Measurements from ENCODE around the gene ACSBG1.
"Not testable (repeated sequence)": the region's sequence is repeated elsewhere in the genome, so short reads cannot be mapped to it uniquely, and the experiment has no call there.

ACSBG1 gene

DNA sequence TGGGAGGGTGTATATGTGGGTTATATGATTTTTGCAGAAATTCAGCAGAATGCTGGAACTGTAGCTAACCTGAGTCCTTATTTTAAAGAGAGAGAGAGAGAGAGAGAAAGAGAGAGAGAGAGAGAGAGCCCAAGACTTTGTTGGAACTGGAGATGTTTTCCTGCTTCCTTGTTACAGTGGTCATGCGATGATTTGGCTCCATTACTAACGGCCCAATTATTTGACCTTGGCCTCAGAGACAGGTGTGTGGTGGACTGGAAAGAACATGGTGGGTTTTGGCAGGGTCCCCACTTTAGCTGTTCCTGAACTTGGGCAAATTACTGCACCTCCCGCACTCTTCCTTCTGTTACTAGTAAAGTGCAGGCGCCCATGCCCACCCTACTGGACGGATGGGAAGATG, 14.8 kb upstream of the ACSBG1 start:
- H3K36me3 ChIP-seq (ENCODE audit: control insufficient read depth, insufficient read depth, low read length): no peaks in the 10 kb centered on the region
- H3K4me3 ChIP-seq (ENCODE audit: extremely low read depth, insufficient read depth, low read length, poor library complexity, severe bottlenecking): no peak overlapping the region
- peaks cover 3% of the 10 kb centered on the region for H3K4me1 ChIP-seq (ENCODE audit: control insufficient read depth, insufficient read depth, low read length, poor library complexity, severe bottlenecking)
- no peak overlapping the region for H3K27ac ChIP-seq (ENCODE audit: low read depth, low read length, severe bottlenecking)
- 83 to 97% methylated on average over 2 to 4 of the region's 5 CpGs for WGBS, 2 experiments (ENCODE audit: insufficient coverage in 2 of 2)
- H3K9me3 ChIP-seq (ENCODE audit: control insufficient read depth, low read length): no peaks in the 10 kb centered on the region

DNA sequence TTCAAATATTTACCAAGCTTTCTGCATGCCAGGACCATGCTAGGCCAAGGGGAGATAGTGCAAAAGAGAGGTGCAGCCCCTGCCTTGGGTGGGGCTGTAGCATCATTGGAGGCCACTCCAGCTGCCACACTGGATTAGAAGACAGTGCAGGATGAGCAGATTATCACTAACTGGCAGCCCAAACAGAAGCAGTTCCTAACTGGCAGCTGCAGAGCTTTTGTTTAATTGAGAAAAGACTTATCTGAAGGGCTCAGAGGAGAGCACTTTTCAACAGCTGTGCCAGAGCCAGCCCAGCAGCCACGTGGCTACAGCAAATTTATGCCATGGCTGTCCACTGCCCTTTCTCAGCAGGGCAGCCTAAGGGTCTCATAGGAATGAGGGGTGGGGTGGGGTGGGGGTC, 13.5 kb upstream of the ACSBG1 start:
- Histone ChIP-seq H3K4me1 (ENCODE audit: control insufficient read depth, insufficient read depth, low read length, poor library complexity, severe bottlenecking) (peaks cover 4% of the 10 kb centered on the region), H3K27ac (ENCODE audit: low read depth, low read length, severe bottlenecking) (no peak overlapping the region), H3K9me3 (ENCODE audit: control insufficient read depth, low read length) (no peaks in the 10 kb centered on the region), H3K4me3 (ENCODE audit: extremely low read depth, insufficient read depth, low read length, poor library complexity, severe bottlenecking) (no peak overlapping the region), H3K36me3 (ENCODE audit: control insufficient read depth, insufficient read depth, low read length) (no peaks in the 10 kb centered on the region)
- 50 to 67% methylated on average over 1 of the region's 1 CpG for whole genome bisulfite sequencing, 2 experiments (ENCODE audit: insufficient coverage in 2 of 2)

DNA sequence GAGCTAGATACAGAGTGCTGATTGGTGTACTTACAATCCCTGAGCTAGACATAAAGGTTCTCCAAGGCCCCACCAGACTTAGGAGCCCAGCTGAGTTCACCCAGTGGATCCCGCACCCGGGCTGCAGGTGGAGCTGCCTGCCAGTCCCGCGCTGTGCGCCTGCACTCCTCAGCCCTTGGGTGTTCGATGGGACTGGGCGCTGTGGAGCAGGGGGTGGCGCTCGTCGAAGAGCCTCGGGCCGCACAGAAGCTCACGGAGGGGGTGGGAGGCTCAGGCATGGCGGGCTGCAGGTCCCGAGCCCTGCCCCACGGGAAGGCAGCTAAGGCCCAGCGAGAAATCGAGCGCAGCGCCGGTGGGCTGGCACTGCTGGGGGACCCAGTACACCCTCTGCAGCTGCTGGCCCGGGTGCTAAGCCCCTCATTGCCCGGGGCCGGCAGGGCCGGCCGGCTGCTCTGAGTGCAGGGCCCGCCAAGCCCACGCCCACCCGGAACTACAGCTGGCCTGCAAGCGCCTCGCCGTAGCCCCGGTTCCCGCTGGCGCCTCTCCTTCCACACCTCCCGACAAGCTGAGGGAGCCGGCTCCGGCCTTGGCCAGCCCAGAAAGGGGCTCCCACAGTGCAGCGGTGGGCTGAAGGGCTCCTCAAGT, 11.7 kb upstream of the ACSBG1 start:
- not testable (repeated sequence) for H3K36me3 ChIP-seq (ENCODE audit: control insufficient read depth, insufficient read depth, low read length); H3K4me3 ChIP-seq (ENCODE audit: extremely low read depth, insufficient read depth, low read length, poor library complexity, severe bottlenecking); H3K27ac ChIP-seq (ENCODE audit: low read depth, low read length, severe bottlenecking); H3K9me3 ChIP-seq (ENCODE audit: control insufficient read depth, low read length); H3K4me1 ChIP-seq (ENCODE audit: control insufficient read depth, insufficient read depth, low read length, poor library complexity, severe bottlenecking)
- WGBS, 2 experiments (ENCODE audit: insufficient coverage in 2 of 2): 92 to 94% methylated on average over 14 to 19 of the region's 39 CpGs

GRCh38 chr15:78245392-78245791, 11.0 kb upstream of the ACSBG1 start:
- 93 to 94% methylated on average over 9 to 12 of the region's 14 CpGs for WGBS, 2 experiments (ENCODE audit: insufficient coverage in 2 of 2)
- not testable (repeated sequence) for H3K4me3 ChIP-seq (ENCODE audit: extremely low read depth, insufficient read depth, low read length, poor library complexity, severe bottlenecking); H3K9me3 ChIP-seq (ENCODE audit: control insufficient read depth, low read length); H3K4me1 ChIP-seq (ENCODE audit: control insufficient read depth, insufficient read depth, low read length, poor library complexity, severe bottlenecking); H3K27ac ChIP-seq (ENCODE audit: low read depth, low read length, severe bottlenecking); H3K36me3 ChIP-seq (ENCODE audit: control insufficient read depth, insufficient read depth, low read length)

DNA sequence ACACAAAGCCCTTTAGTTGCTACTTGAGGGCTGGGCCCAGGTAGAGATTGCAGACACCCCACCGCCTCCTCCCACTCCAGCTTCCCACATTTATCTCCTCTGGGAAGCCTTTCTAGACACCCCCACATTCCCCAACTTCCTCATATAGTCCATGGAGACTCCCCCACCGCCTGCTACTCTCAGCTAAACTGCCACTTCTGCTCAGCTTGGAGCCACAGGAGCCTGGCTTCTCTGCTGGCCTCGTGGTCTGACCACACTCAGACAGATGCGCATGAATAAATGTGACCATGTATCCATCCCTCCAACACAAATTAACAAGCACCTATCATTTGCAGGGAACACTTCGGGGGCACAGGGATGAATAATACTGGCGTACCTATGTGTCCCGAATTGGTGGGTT, 10.5 kb upstream of the ACSBG1 start:
- no peaks in the 10 kb centered on the region for H3K36me3 ChIP-seq (ENCODE audit: control insufficient read depth, insufficient read depth, low read length)
- 62 to 65% methylated on average over 7 of the region's 7 CpGs for WGBS, 2 experiments (ENCODE audit: insufficient coverage in 2 of 2)
- no peak overlapping the region for H3K4me3 ChIP-seq (ENCODE audit: extremely low read depth, insufficient read depth, low read length, poor library complexity, severe bottlenecking)
- no peaks in the 10 kb centered on the region for H3K9me3 ChIP-seq (ENCODE audit: control insufficient read depth, low read length)
- H3K4me1 ChIP-seq (ENCODE audit: control insufficient read depth, insufficient read depth, low read length, poor library complexity, severe bottlenecking): peaks cover 4% of the 10 kb centered on the region
- H3K27ac ChIP-seq (ENCODE audit: low read depth, low read length, severe bottlenecking): no peak overlapping the region

GRCh38 chr15:78244101-78244500, 9.7 kb upstream of the ACSBG1 start:
- Histone ChIP-seq H3K4me1 (ENCODE audit: control insufficient read depth, insufficient read depth, low read length, poor library complexity, severe bottlenecking) (peaks cover 4% of the 10 kb centered on the region), H3K4me3 (ENCODE audit: extremely low read depth, insufficient read depth, low read length, poor library complexity, severe bottlenecking) (no peak overlapping the region), H3K27ac (ENCODE audit: low read depth, low read length, severe bottlenecking) (no peak overlapping the region), H3K36me3 (ENCODE audit: control insufficient read depth, insufficient read depth, low read length) (no peaks in the 10 kb centered on the region), H3K9me3 (ENCODE audit: control insufficient read depth, low read length) (no peaks in the 10 kb centered on the region)
- WGBS, 2 experiments (ENCODE audit: insufficient coverage in 2 of 2): 91 to 98% methylated on average over 4 to 6 of the region's 6 CpGs

DNA sequence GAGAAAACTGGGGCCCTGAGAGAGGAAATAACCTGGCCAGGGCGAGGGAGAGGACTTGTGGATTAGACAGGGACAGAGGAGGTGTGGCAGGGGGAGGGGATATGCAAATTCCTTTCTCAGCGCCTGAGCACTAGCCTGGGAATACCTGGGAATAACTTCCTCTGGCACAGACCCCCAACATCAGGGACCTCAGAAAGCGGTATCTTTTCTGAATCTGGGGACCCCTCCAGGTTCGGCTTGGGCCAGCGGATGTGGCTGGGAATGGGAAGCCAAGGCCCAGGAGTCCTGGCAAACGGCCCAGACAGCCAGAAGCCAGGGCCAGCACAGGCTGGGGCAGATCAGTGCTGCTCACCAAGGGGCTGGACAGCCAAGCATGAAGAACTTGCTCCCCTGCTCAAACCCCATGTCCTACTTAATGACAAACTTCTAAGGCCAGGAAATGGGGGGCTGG, 9.2 kb upstream of the ACSBG1 start:
- H3K4me3 ChIP-seq (ENCODE audit: extremely low read depth, insufficient read depth, low read length, poor library complexity, severe bottlenecking): no peak overlapping the region
- 55 to 62% methylated on average over 5 to 6 of the region's 6 CpGs for WGBS, 2 experiments (ENCODE audit: insufficient coverage in 2 of 2)
- H3K4me1 ChIP-seq (ENCODE audit: control insufficient read depth, insufficient read depth, low read length, poor library complexity, severe bottlenecking): peaks cover 4% of the 10 kb centered on the region
- H3K27ac ChIP-seq (ENCODE audit: low read depth, low read length, severe bottlenecking): no peak overlapping the region
- H3K9me3 ChIP-seq (ENCODE audit: control insufficient read depth, low read length): no peaks in the 10 kb centered on the region
- H3K36me3 ChIP-seq (ENCODE audit: control insufficient read depth, insufficient read depth, low read length): no peaks in the 10 kb centered on the region

DNA sequence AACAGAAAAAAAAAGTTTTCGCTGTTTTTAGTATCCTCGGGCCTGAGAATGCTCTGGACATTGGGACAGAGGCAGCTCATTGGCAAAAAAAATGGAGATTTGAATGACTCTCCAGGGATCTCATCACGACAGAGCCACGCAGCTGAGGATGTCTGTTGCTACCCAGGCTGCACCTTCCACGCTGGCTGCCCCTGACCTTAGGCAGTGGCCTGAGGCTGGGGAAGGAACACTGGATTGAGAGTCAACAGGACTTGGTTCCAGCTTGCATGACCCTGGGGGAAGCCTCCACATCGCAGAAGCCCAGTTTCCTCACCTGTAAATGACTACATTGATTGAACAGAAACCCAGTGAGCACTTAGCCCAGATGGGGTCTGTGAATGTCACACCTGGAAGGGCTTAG, 8.7 kb upstream of the ACSBG1 start:
- H3K9me3 ChIP-seq (ENCODE audit: control insufficient read depth, low read length): no peaks in the 10 kb centered on the region
- H3K27ac ChIP-seq (ENCODE audit: low read depth, low read length, severe bottlenecking): no peak overlapping the region
- 84 to 90% methylated on average over 5 to 6 of the region's 6 CpGs for WGBS, 2 experiments (ENCODE audit: insufficient coverage in 2 of 2)
- H3K36me3 ChIP-seq (ENCODE audit: control insufficient read depth, insufficient read depth, low read length): no peaks in the 10 kb centered on the region
- H3K4me1 ChIP-seq (ENCODE audit: control insufficient read depth, insufficient read depth, low read length, poor library complexity, severe bottlenecking): peaks cover 4% of the 10 kb centered on the region
- no peak overlapping the region for H3K4me3 ChIP-seq (ENCODE audit: extremely low read depth, insufficient read depth, low read length, poor library complexity, severe bottlenecking)

GRCh38 chr15:78242128-78242527, 7.8 kb upstream of the ACSBG1 start:
- Histone ChIP-seq H3K36me3 (ENCODE audit: control insufficient read depth, insufficient read depth, low read length) (no peaks in the 10 kb centered on the region), H3K9me3 (ENCODE audit: control insufficient read depth, low read length) (no peaks in the 10 kb centered on the region), H3K4me3 (ENCODE audit: extremely low read depth, insufficient read depth, low read length, poor library complexity, severe bottlenecking) (no peak overlapping the region), H3K4me1 (ENCODE audit: control insufficient read depth, insufficient read depth, low read length, poor library complexity, severe bottlenecking) (peaks cover 4% of the 10 kb centered on the region), H3K27ac (ENCODE audit: low read depth, low read length, severe bottlenecking) (no peak overlapping the region)
- WGBS, 2 experiments (ENCODE audit: insufficient coverage in 2 of 2): 75 to 86% methylated on average over 1 to 3 of the region's 5 CpGs

DNA sequence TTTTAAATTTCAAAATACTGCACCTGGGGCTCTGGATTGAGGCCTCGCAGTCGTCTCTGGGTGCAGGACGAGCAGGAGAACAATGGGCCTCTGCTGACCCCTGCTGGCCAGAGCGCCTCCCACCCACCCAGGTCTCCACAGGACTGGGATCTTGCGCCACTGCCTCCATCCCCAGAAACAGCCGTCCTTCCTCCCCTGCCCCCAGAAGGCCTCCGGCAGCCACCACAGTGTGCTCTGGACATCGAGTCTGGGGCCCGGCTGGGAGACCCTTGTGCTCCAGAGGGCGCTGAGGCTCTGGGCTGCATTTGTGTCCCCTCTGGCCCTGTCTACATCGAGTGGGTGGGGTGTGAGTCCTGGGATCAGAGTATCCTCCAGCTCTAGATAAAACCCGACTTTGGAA, 6.7 kb upstream of the ACSBG1 start:
- Histone ChIP-seq H3K4me1 (ENCODE audit: control insufficient read depth, insufficient read depth, low read length, poor library complexity, severe bottlenecking) (peaks cover 4% of the 10 kb centered on the region), H3K4me3 (ENCODE audit: extremely low read depth, insufficient read depth, low read length, poor library complexity, severe bottlenecking) (no peak overlapping the region), H3K9me3 (ENCODE audit: control insufficient read depth, low read length) (no peaks in the 10 kb centered on the region), H3K36me3 (ENCODE audit: control insufficient read depth, insufficient read depth, low read length) (no peaks in the 10 kb centered on the region), H3K27ac (ENCODE audit: low read depth, low read length, severe bottlenecking) (no peak overlapping the region)
- 24 to 25% methylated on average over 9 to 12 of the region's 12 CpGs for WGBS, 2 experiments (ENCODE audit: insufficient coverage in 2 of 2)

GRCh38 chr15:78239811-78240210, 5.4 kb upstream of the ACSBG1 start:
- Histone ChIP-seq H3K9me3 (ENCODE audit: control insufficient read depth, low read length) (no peaks in the 10 kb centered on the region), H3K4me3 (ENCODE audit: extremely low read depth, insufficient read depth, low read length, poor library complexity, severe bottlenecking) (no peak overlapping the region), H3K27ac (ENCODE audit: low read depth, low read length, severe bottlenecking) (no peak overlapping the region), H3K36me3 (ENCODE audit: control insufficient read depth, insufficient read depth, low read length) (no peaks in the 10 kb centered on the region), H3K4me1 (ENCODE audit: control insufficient read depth, insufficient read depth, low read length, poor library complexity, severe bottlenecking) (peaks cover 4% of the 10 kb centered on the region)
- WGBS, 2 experiments (ENCODE audit: insufficient coverage in 2 of 2): 91 to 98% methylated on average over 3 to 4 of the region's 5 CpGs

Data from mesodermal cell (in vitro differentiated cells).